BLaER1 (cell line): ENCODE results near the gene CFHR5.
"Not testable (repeated sequence)": the region's sequence is repeated elsewhere in the genome, so short reads cannot be mapped to it uniquely, and the experiment has no call there.

ENCODE experiments used
- H3K27ac ChIP-seq: shearing (Covaris generic); formaldehyde crosslinking; 2 replicates; pipeline ENCODE4 v1.8.1; 2022
- H3K27me3 ChIP-seq: shearing (Covaris generic); formaldehyde crosslinking; 2 replicates; pipeline ENCODE4 v1.8.1; 2022
- H3K36me3 ChIP-seq: shearing (Covaris generic); formaldehyde crosslinking; 2 replicates; pipeline ENCODE4 v1.8.1; 2022
- H3K4me1 ChIP-seq: shearing (Covaris generic); formaldehyde crosslinking; 2 replicates; pipeline ENCODE4 v1.8.1; 2022
- H3K4me2 ChIP-seq: shearing (Covaris generic); formaldehyde crosslinking; 2 replicates; pipeline ENCODE4 v1.8.1; 2022
- H3K4me3 ChIP-seq: shearing (Covaris generic); formaldehyde crosslinking; 2 replicates; pipeline ENCODE4 v1.8.1; 2022
- H3K9ac ChIP-seq: shearing (Covaris generic); formaldehyde crosslinking; 2 replicates; pipeline ENCODE4 v1.8.1; 2022
- H3K9me3 ChIP-seq: shearing (Covaris generic); formaldehyde crosslinking; 2 replicates; pipeline ENCODE4 v1.8.1; 2022
- H4K20me1 ChIP-seq: shearing (Covaris generic); formaldehyde crosslinking; 2 replicates; pipeline ENCODE4 v1.8.1; 2022
- Cebpa-rat ChIP-seq: shearing (Covaris generic); IDR thresholded peaks from 2 replicates; pipeline ENCODE4 v1.8.1; 2022

The CFHR5 gene

DNA sequence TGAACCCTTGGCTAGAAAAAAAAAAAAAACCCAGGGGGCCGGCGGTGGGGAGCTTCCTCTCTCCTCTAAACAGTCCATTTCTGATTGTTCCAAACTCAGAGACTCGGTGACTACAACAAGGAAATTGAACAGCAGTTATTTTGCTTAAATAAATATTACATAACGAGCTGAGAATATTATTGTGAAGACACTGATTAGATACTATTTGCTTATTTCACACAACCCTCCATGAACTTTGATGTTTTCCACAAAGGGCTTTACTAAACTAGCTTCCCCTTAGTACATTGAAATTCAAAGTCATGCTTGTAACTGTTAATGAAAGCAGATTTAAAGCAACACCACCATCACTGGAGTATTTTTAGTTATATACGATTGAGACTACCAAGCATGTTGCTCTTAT lies at the start of gene CFHR5:
TSS of gene CFHR5 (plus strand) at position 279 of the 400 bp plus-strand sequence. CDS start at position 388, 109 bp downstream.
- Histone ChIP-seq H4K20me1 (no peaks in the 10 kb centered on the region), H3K9ac (no peak within 1 kb of the TSS), H3K4me3 (no peak within 1 kb of the TSS), H3K27me3 (no peaks in the 10 kb centered on the region), H3K4me1 (no peaks in the 10 kb centered on the region), H3K4me2 (no peak within 1 kb of the TSS), H3K27ac (no peak within 1 kb of the TSS), H3K36me3 (no peaks in the 10 kb centered on the region), H3K9me3 (no peaks in the 10 kb centered on the region)
- TF ChIP-seq Cebpa-rat = no peak

DNA sequence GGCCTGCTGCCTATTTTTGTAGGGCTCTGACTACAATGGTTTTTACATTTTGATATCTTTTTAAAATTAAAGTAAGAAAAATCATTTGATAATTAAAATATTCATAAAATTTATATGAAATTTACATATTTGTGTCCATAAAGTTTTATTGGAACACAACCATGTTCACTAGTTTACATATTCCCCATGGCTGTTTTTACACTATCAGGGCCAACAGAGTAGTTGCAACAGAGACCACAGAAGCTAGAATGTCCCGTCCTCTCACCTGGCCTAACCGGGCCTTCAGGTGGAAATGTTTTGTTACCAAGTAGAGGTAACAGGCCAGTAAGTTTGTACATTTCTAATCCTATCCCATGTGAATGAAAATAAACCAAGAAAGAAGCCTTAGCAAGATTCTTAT lies 44.5 kb upstream of the CFHR5 start:
- H3K4me3 ChIP-seq, H3K4me1 ChIP-seq, H3K4me2 ChIP-seq, H3K9ac ChIP-seq, H3K27me3 ChIP-seq, H4K20me1 ChIP-seq, H3K27ac ChIP-seq, H3K36me3 ChIP-seq, H3K9me3 ChIP-seq: not testable (repeated sequence)

DNA sequence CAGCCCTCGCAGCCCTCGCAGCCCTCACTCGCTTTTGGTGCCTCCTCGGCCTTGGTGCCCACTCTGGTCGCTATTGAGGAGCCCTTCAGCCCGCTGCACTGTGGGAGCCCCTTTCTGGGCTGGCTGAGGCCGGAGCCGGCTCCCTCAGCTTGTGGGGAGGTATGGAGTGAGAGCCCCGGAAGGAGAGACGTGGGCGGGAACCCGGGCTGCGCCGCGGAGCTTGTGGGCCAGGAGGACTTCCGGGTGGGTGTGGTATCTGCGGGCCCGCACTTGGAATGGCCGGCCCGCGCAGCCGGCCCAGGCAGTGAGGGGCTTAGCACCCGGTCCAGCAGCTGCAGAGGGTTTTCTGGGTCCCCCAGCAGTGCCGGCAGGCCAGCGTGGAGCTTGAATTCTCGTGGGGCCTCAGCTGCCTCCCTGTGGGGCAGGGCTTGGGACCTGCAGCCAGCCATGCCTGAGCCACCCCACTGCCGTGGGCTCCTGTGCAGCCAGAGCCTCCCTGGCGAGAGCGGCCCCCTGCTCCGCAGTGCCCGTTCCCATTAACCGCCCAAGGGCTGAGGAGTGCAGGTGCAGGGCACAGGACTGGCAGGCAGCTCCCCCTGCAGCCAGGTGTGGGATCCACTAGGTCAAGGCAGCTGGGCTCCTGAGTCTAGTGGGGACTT lies 43.7 kb upstream of the CFHR5 start:
- no peak for TF ChIP-seq Cebpa-rat
- no peak overlapping the region for H3K4me3 ChIP-seq
- H3K4me2 ChIP-seq = no peak overlapping the region
- no peaks in the 10 kb centered on the region for H4K20me1 ChIP-seq
- H3K9me3 ChIP-seq = no peaks in the 10 kb centered on the region
- H3K4me1 ChIP-seq = no peaks in the 10 kb centered on the region
- H3K9ac ChIP-seq = no peak overlapping the region
- H3K36me3 ChIP-seq = no peaks in the 10 kb centered on the region
- no peak overlapping the region for H3K27ac ChIP-seq
- no peaks in the 10 kb centered on the region for H3K27me3 ChIP-seq

DNA sequence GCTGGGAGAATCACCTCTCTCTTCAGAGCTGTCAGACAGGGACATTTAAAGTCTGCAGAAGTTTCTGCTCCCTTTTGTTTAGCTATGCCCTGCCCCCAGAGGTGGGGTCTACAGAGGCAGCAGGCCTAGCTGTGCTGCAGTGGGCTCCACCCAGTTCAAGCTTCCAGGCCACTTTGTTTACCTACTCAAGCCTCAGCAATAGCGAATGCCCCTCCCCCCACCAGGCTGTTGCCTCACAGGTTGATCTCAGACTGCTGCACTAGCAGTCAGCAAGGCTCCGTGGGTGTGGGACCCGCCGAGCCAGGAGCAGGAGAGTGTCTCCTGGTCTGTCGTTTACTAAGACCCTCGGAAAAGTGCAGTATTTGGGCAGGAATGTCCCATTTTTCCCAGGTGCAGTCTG lies 35.9 kb upstream of the CFHR5 start:
- H3K4me3 ChIP-seq, H3K4me2 ChIP-seq, H3K9ac ChIP-seq, H3K4me1 ChIP-seq, H3K36me3 ChIP-seq, H3K27ac ChIP-seq, H3K9me3 ChIP-seq, H3K27me3 ChIP-seq, H4K20me1 ChIP-seq: not testable (repeated sequence)

DNA sequence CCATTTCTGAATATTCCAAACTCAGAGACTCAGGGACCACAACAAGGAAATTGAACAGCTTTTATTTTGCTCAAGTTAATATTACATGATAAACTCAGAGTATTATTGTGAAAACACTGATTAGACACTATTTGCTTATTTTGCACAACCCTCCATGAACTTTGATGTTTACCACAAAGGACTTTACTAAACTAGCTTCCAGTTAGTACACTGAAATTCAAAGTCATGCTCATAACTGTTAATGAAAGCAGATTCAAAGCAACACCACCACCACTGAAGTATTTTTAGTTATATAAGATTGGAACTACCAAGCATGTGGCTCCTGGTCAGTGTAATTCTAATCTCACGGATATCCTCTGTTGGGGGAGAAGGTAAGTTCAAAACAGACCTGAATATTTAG lies 33.8 kb upstream of the CFHR5 start, which contains the start of gene CFHR2:
TSS of gene CFHR2 (plus strand) at position 171 of the 400 bp plus-strand sequence. CDS start at position 314, 143 bp downstream.
- H3K9ac ChIP-seq, H3K36me3 ChIP-seq, H3K27me3 ChIP-seq, H4K20me1 ChIP-seq, H3K27ac ChIP-seq, H3K4me3 ChIP-seq, H3K4me1 ChIP-seq, H3K4me2 ChIP-seq, H3K9me3 ChIP-seq: not testable (repeated sequence)

DNA sequence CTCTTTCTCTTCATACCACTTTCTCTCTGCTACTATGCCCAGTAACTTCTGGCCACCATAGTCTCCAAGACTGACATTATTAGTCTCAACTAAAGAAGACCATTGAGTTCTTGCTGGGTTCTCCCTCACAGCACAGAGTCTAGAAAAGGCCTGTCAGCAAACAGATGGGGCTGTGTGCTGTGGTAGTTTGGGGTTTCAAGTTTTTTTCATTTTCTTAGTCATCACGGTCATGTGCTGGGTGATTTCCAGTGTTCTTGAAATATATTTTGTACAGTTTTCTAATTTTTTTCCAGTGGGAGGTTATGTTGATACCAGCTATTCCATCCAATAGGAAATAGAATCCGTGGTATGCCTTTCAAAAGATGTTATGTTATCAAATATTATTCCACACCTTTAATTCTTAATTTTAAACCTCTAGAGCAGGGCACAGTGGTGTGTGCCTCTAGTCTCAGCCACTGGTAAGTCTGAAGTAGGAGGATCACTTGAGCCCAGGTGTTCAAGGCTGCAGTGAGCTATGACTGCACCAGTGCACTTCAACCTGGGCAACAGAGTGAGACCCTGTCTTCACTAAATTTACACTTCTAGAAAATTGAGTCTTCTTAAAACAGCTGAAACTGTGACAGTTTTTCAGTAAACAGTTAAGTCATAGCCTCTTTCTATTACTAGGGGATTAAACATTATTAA lies 25.5 kb upstream of the CFHR5 start:
- Histone ChIP-seq H4K20me1 (no peaks in the 10 kb centered on the region), H3K9me3 (no peaks in the 10 kb centered on the region), H3K27ac (no peak overlapping the region), H3K4me1 (no peaks in the 10 kb centered on the region), H3K27me3 (no peaks in the 10 kb centered on the region), H3K9ac (no peak overlapping the region), H3K4me2 (no peak overlapping the region), H3K4me3 (no peak overlapping the region), H3K36me3 (no peaks in the 10 kb centered on the region)
- no peak for TF ChIP-seq Cebpa-rat

DNA sequence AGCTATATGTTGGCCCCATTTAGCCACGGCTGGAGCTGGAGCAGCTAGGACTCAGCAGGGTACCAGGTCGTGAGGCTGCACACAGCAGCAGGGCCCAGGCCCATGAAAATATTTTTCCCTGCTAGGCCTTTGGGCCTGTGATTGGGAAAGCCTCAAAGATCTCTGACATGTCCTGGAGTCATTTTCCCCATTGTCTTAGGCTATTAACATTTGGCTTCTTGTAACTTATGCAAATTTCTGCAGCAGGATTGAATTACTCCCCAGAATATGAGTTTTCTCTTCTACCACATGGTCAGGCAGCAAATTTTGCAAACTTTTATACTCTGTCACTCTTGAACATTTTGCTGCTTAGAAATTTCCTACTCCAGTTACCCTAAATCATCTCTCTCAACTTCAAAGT lies 22.6 kb upstream of the CFHR5 start:
- Histone ChIP-seq H3K4me3 (no peak overlapping the region), H3K9me3 (no peaks in the 10 kb centered on the region), H3K27ac (no peak overlapping the region), H4K20me1 (no peaks in the 10 kb centered on the region), H3K4me2 (no peak overlapping the region), H3K27me3 (no peaks in the 10 kb centered on the region), H3K9ac (no peak overlapping the region), H3K36me3 (no peaks in the 10 kb centered on the region), H3K4me1 (no peaks in the 10 kb centered on the region)
- no peak for TF ChIP-seq Cebpa-rat

DNA sequence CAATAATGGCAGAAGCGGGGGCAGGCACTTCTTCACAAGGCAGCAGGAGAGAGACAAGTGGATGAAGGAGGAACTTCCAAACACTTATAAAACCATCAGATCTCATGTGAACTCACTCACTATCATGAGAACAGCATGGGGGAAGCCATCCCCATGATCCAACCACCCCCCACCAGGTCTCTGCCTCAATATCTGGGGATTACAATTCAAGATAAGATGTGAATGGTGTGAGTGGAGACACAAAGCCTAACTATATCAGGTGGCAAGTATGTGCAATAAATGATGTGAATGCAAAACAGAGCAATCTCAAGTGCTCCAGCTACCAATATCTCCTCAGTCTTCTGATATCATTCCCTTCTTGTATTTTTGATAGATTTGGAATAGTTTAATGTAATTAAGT lies 21.4 kb upstream of the CFHR5 start:
- Histone ChIP-seq H3K4me2 (no peak overlapping the region), H3K27me3 (no peaks in the 10 kb centered on the region), H3K4me1 (no peaks in the 10 kb centered on the region), H3K9ac (no peak overlapping the region), H4K20me1 (no peaks in the 10 kb centered on the region), H3K9me3 (no peaks in the 10 kb centered on the region), H3K27ac (no peak overlapping the region), H3K36me3 (no peaks in the 10 kb centered on the region), H3K4me3 (no peak overlapping the region)
- TF ChIP-seq Cebpa-rat = no peak

DNA sequence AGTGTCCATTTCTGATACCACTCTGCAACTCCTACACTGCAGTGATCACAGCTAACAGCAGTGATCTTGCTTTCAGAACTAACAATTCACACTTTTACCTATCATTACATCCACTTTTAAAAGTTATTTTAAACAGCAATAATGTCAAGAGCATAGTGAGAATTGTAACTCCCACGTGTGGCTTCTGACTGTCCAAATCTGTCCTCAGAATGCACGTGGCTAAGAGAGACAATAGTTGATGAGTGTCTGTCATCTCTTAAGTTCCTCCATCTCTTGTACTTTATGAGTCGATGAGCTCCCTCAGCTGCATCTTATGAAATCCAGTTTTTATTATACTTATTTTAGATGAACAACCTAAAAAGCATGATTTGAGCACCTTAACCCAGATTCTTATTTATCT lies 16.5 kb upstream of the CFHR5 start:
- Histone ChIP-seq H4K20me1 (no peaks in the 10 kb centered on the region), H3K4me2 (no peak overlapping the region), H3K27ac (no peak overlapping the region), H3K4me3 (no peak overlapping the region), H3K9me3 (no peaks in the 10 kb centered on the region), H3K27me3 (no peaks in the 10 kb centered on the region), H3K4me1 (no peaks in the 10 kb centered on the region), H3K36me3 (no peaks in the 10 kb centered on the region), H3K9ac (no peak overlapping the region)
- no peak for TF ChIP-seq Cebpa-rat

DNA sequence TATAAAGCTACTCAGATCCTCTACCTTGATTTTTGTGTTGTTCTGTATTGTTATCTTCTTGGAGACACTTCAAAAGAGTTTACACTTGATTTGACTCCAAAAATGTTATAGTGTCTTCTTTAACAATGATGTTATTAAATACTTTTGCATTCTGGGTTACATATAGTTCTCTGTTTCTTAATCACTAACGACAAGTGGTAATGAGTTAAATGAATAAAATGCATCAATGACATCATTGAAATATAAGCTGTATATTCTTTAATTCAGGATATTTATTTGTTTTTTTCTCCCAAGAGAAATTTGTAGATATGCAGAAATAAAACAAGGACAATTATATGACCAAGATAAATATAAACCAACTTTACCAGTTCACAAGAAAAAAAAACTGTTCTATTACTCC lies 7.2 kb upstream of the CFHR5 start:
- no peaks in the 10 kb centered on the region for H3K36me3 ChIP-seq
- H4K20me1 ChIP-seq = no peaks in the 10 kb centered on the region
- no peaks in the 10 kb centered on the region for H3K9me3 ChIP-seq
- H3K4me3 ChIP-seq = no peak overlapping the region
- no peaks in the 10 kb centered on the region for H3K27me3 ChIP-seq
- TF ChIP-seq Cebpa-rat = no peak
- no peaks in the 10 kb centered on the region for H3K4me1 ChIP-seq
- no peak overlapping the region for H3K9ac ChIP-seq
- no peak overlapping the region for H3K4me2 ChIP-seq
- no peak overlapping the region for H3K27ac ChIP-seq

DNA sequence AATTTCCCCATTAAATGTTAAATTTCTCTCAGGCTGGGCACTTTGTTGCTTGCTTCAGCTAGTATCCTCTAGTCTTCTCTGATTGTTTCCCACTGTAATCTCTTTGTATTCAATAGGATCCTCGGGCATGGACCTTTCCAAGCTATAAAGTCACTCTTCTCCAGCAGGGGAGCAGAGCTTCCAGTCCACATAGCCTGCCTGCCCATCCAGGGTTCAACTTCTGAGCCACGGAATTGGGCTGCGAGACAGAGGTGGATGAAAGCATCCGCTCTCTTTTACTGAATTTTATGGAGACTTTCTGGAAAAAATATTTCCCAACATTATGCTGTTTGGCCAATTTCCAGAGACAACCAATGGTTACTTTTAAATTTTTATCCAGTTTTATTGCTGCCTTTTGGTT lies 1.1 kb upstream of the CFHR5 start:
- no peaks in the 10 kb centered on the region for H3K27me3 ChIP-seq
- no peaks in the 10 kb centered on the region for H4K20me1 ChIP-seq
- H3K4me2 ChIP-seq = no peak overlapping the region
- H3K4me1 ChIP-seq = no peaks in the 10 kb centered on the region
- no peak overlapping the region for H3K27ac ChIP-seq
- H3K9ac ChIP-seq = no peak overlapping the region
- no peak for TF ChIP-seq Cebpa-rat
- no peaks in the 10 kb centered on the region for H3K36me3 ChIP-seq
- H3K4me3 ChIP-seq = no peak overlapping the region
- H3K9me3 ChIP-seq = no peaks in the 10 kb centered on the region
